Endothelial cell of umbilical vein (primary cell): ENCODE results near the gene PCDHGA1. TPM values are rescaled to one million over a fixed set of nuclear protein-coding genes. Genes with fewer than 3 reads are reported as not detected.
"Not testable (repeated sequence)": the region's sequence is repeated elsewhere in the genome, so short reads cannot be mapped to it uniquely, and the experiment has no call there.

Source experiments
- BruUV-seq: library from RNA; stranded (reverse); fragments of 400-500 nt; replicated peaks from 2 replicates; lab custom pipeline; 2021; lab: Mats Ljungman, UMichigan
- CTCF ChIA-PET: fragments of 300-600, 350-600 bp; sonication (Branson Sonifier 250); formaldehyde crosslinking; loops from one replicate; lab custom pipeline; 2021; ENCODE audit warnings: antibody characterized with exemption, inconsistent platforms; lab: Charles Lee
- POLR2A ChIA-PET: fragments of 300-600, 350-600 bp; sonication (Branson Sonifier 250); formaldehyde crosslinking; loops from one replicate; lab custom pipeline; 2021; ENCODE audit warnings: antibody characterized with exemption, inconsistent platforms; lab: Charles Lee
- DNase-seq: peaks from one replicate; pipeline ENCODE4 v3.0.0-alpha.2; 2011; ENCODE audit warnings: low read depth, low spot score
- FAIRE-seq: peaks from 2 replicates; lab custom pipeline; 2011; peaks lifted over from hg19 to GRCh38; lab: Jason Lieb, UNC
- H2AFZ ChIP-seq: 2 replicates; pipeline ENCODE4 v1.6.0; 2012; ENCODE audit warnings: low read depth, low read length, control low read depth, inconsistent platforms
- H3K27ac ChIP-seq: 2 replicates; pipeline ENCODE4 v1.5.1; 2011; ENCODE audit warnings: low read depth, mild to moderate bottlenecking, control low read depth, low read length, moderate library complexity; ENCODE audit not compliant: insufficient read depth
- H3K27me3 ChIP-seq, 2 experiments: 2 replicates each; pipeline versions ENCODE4 v1.6.0 to v1.6.1; 2011; ENCODE audit warnings: low read length in 2 of 2, mixed read lengths in 1 of 2; ENCODE audit not compliant: control insufficient read depth in 2 of 2, insufficient read depth in 2 of 2
- H3K36me3 ChIP-seq, 2 experiments: 2 replicates in 1 of 2; 3 replicates in 1 of 2; pipeline ENCODE4 v1.5.1; 2011; ENCODE audit warnings: low read length in 2 of 2, mild to moderate bottlenecking in 1 of 2, moderate library complexity in 1 of 2; ENCODE audit not compliant: control insufficient read depth in 2 of 2, insufficient read depth in 2 of 2; ENCODE audit errors: extremely low read depth in 1 of 2
- H3K4me1 ChIP-seq: 3 replicates; pipeline ENCODE4 v1.5.1; 2011; ENCODE audit warnings: mild to moderate bottlenecking, low read length; ENCODE audit not compliant: control insufficient read depth, insufficient read depth; ENCODE audit errors: extremely low read depth
- H3K4me2 ChIP-seq: 2 replicates; pipeline ENCODE4 v1.6.1; 2011; ENCODE audit warnings: low read length, control low read depth, mixed read lengths; ENCODE audit not compliant: insufficient read depth
- H3K4me3 ChIP-seq, 3 experiments: fragments of 200-600 bp in 1 of 3; sonication (generic), shearing (Covaris generic) in 1 of 3; replicated peaks in 1 of 3; 2 replicates each; pipeline ENCODE4 v1.5.1; 2011 to 2016; ENCODE audit warnings: control low read depth in 3 of 3, low read length in 3 of 3, mild to moderate bottlenecking in 2 of 3, inconsistent platforms in 1 of 3, low read depth in 1 of 3, moderate library complexity in 1 of 3; ENCODE audit not compliant: insufficient read depth in 1 of 3
- H3K79me2 ChIP-seq: 2 replicates; pipeline ENCODE4 v1.6.0; 2012; ENCODE audit warnings: low read length, inconsistent platforms; ENCODE audit not compliant: control insufficient read depth, insufficient read depth
- H3K9ac ChIP-seq: replicated peaks from 2 replicates; pipeline ENCODE3; 2011; ENCODE audit warnings: low read length, control low read depth; ENCODE audit not compliant: insufficient read depth; ENCODE audit errors: extremely low read depth
- H3K9me1 ChIP-seq: replicated peaks from 3 replicates; pipeline ENCODE4 v1.6.0; 2011; ENCODE audit warnings: mild to moderate bottlenecking, low read length; ENCODE audit not compliant: control insufficient read depth, insufficient read depth; ENCODE audit errors: extremely low read depth
- H3K9me3 ChIP-seq: replicated peaks from 2 replicates; pipeline ENCODE4 v1.5.1; 2012; ENCODE audit warnings: low read length, inconsistent platforms; ENCODE audit not compliant: control insufficient read depth, insufficient read depth
- H4K20me1 ChIP-seq: replicated peaks from 2 replicates; pipeline ENCODE3; 2011; ENCODE audit warnings: mild to moderate bottlenecking, low read length; ENCODE audit not compliant: control insufficient read depth, insufficient read depth; ENCODE audit errors: extremely low read depth
- CTCF ChIP-seq, 2 donors: IDR thresholded peaks; 1 replicate in 1 of 2; 2 replicates in 1 of 2; pipeline ENCODE4 v1.5.1; 2011; ENCODE audit warnings: low read length in 2 of 2, mild to moderate bottlenecking in 2 of 2, moderate library complexity in 2 of 2, control low read depth in 1 of 2, inconsistent platforms in 1 of 2, low read depth in 1 of 2; ENCODE audit not compliant: insufficient read depth in 1 of 2; ENCODE audit errors: extremely low read depth in 1 of 2
- EZH2 ChIP-seq: IDR thresholded peaks from 2 replicates; pipeline ENCODE4 v1.6.1; 2012; ENCODE audit warnings: borderline replicate concordance, low read depth, mild to moderate bottlenecking, moderate library complexity, low read length, inconsistent platforms; ENCODE audit not compliant: severe bottlenecking
- GATA2 ChIP-seq: IDR thresholded peaks from 2 replicates; pipeline ENCODE4 v1.7.0; 2011; ENCODE audit warnings: low read depth, mild to moderate bottlenecking, moderate library complexity, mixed read lengths, low read length; ENCODE audit not compliant: insufficient read length, insufficient read depth
- JUN ChIP-seq: IDR thresholded peaks from 2 replicates; pipeline ENCODE4 v1.6.1; 2011; ENCODE audit warnings: borderline replicate concordance, low read depth; ENCODE audit not compliant: insufficient read length, insufficient read depth
- MAX ChIP-seq: IDR thresholded peaks from 2 replicates; pipeline ENCODE4 v1.6.1; 2011; ENCODE audit not compliant: insufficient read depth, insufficient read length
- MYC ChIP-seq: IDR thresholded peaks from one replicate; pipeline ENCODE4 v1.6.1; 2011; ENCODE audit warnings: mild to moderate bottlenecking, low read depth, low read length
- POLR2A ChIP-seq: IDR thresholded peaks from 2 replicates; pipeline ENCODE4 v1.6.1; 2012; ENCODE audit warnings: low read depth, mild to moderate bottlenecking, control low read depth, low read length
- POLR2AphosphoS5 ChIP-seq: IDR thresholded peaks from 2 replicates; pipeline ENCODE4 v1.6.1; 2012; ENCODE audit warnings: low read depth, mild to moderate bottlenecking, control low read depth, low read length, moderate library complexity; ENCODE audit not compliant: insufficient read depth
- dilution Hi-C: fragments of 300-500 bp; cut with MboI; formaldehyde crosslinking; loops from one replicate; pipeline ENCODE4 v1.15.0; 2019; ENCODE audit warnings: low sequenced_read_pairs; ENCODE audit not compliant: extremely low pct_ligation_motif_present
- intact Hi-C: fragments of 100-400 bp; cut with micrococcal nuclease; formaldehyde crosslinking; loops from one replicate; pipeline ENCODE4 v1.10.0; 2022
- polyA plus RNA-seq, 4 experiments: library from polyadenylated mRNA; depleted of rRNA in 3 of 4; stranded (reverse) in 3 of 4; unstranded in 1 of 4; fragments of >200 nt; gene quantifications; 2 replicates each; pipeline versions ENCODE4 v1.2.1 to v1.2.3, GENCODE V29; 2011 to 2012; ENCODE audit warnings: missing spikeins in 1 of 4
- total RNA-seq: library from RNA; stranded (reverse); gene quantifications from 2 replicates; pipeline ENCODE4 v1.2.3, GENCODE V29; 2021

Gene PCDHGA1
- total and polyA plus RNA-seq, 2 donors (not counting 3 experiments of a cell fraction or from before 2014, with no cell fraction given), result 0.22 to 0.44 TPM

GRCh38 chr5:141375444-141376155 is 45.3 kb downstream of the PCDHGA1 start:
- peaks cover 30 to 67% of the 10 kb centered on the region in 2 experiments for H3K27me3 ChIP-seq
- H2AFZ ChIP-seq, POLR2A ChIA-PET, H3K79me2 ChIP-seq, H4K20me1 ChIP-seq, H3K27ac ChIP-seq, H3K4me3 ChIP-seq, dilution Hi-C loops, H3K4me2 ChIP-seq, H3K9me3 ChIP-seq, H3K4me1 ChIP-seq, H3K36me3 ChIP-seq, BruUV-seq, FAIRE-seq, H3K9ac ChIP-seq, DNase-seq, intact Hi-C loops, H3K9me1 ChIP-seq: not testable (repeated sequence)
- CTCF ChIA-PET, result interaction anchor here (1.4 to 3.2 kb wide), 3 partner anchors 7 to 188 kb away, joined by 4 to 41 read pairs (median 10); partner anchors contain the start of gene PCDHGA7
- TF ChIP-seq EZH2, result peak; percentile 9

GRCh38 chr5:141382469-141383294 is 52.4 kb downstream of the PCDHGA1 start, which contains the start of gene PCDHGA7:
Gene PCDHGA7, plus strand, starts transcription at chr5:141382742. Its CDS starts 158 bp downstream, at chr5:141382900.
- H3K4me2 ChIP-seq, result peak within 1 kb of the TSS; percentile 22

More at GRCh38 chr5:141382469-141383294, 52.4 kb downstream of the PCDHGA1 start, which contains the start of gene PCDHGA7:
- POLR2A ChIA-PET, result no interaction called here
- TF ChIP-seq GATA2, result no peak
- no peak for TF ChIP-seq JUN
- no peak for TF ChIP-seq POLR2AphosphoS5
- TF ChIP-seq POLR2A, result no peak
- TF ChIP-seq CTCF (IDR thresholded peaks at IDR 0.05; ENCODE audit: extremely low read depth in 1 of 2, insufficient read depth in 1 of 2, low read depth in 1 of 2, low read length in 2 of 2), result peak; percentile 26 to 35
- peak; percentile 44 for TF ChIP-seq EZH2
- TF ChIP-seq MYC, result no peak
- TF ChIP-seq MAX, result no peak
- Histone ChIP-seq H3K36me3 (no peaks in the 10 kb centered on the region), H3K9me1 (no peaks in the 10 kb centered on the region), H3K27ac (no peak within 1 kb of the TSS), H3K9me3 (no peaks in the 10 kb centered on the region), H3K4me1 (no peaks in the 10 kb centered on the region), H4K20me1 (no peaks in the 10 kb centered on the region), H3K79me2 (no peaks in the 10 kb centered on the region), H3K27me3 (peaks cover 29 to 61% of the 10 kb centered on the region in 2 experiments), H3K4me3 (peak within 1 kb of the TSS in 2 of 3 experiments; percentile 11 to 39), H3K9ac (no peak within 1 kb of the TSS), H2AFZ (peak within 1 kb of the TSS; percentile 56)
- intact Hi-C loops (no loop called here), dilution Hi-C loops (no loop called here)
- BruUV-seq, result no TSS peak
- peak; percentile 76 for FAIRE-seq
- peak; percentile 34 for DNase-seq
- CTCF ChIA-PET, result interaction anchor here (0.8 to 3.6 kb wide), 12 partner anchors 9 to 185 kb away, joined by 3 to 21 read pairs (median 6); partner anchors contain the start of genes PCDHGA1, PCDHGA11, PCDHGA12 and PCDHGA2
